HCT116 (cell line): Measurements from ENCODE around the gene PRPF19. TPM values are rescaled to one million over a fixed set of nuclear protein-coding genes. Genes with fewer than 3 reads are reported as not detected.

Source experiments
- ATAC-seq: fragments of 200-7000 bp; cut with Tn5 transposase; 2 replicates; pipeline ENCODE4 v1.9.1; 2020; ENCODE audit warnings: mild to moderate bottlenecking, moderate library complexity
- BruUV-seq: library from RNA; stranded (reverse); fragments of 400-500 nt; replicated peaks from 2 replicates; lab custom pipeline; 2021; lab: Mats Ljungman, UMichigan
- CTCF ChIA-PET: fragments of 300-600 bp; sonication (Branson Sonifier 250); formaldehyde crosslinking; loops from one replicate; lab custom pipeline; 2021; ENCODE audit warnings: antibody characterized with exemption; lab: Charles Lee
- POLR2A ChIA-PET: fragments of 300-600, 350-600 bp; sonication (Branson Sonifier 250); formaldehyde crosslinking; loops from one replicate; lab custom pipeline; 2021; ENCODE audit warnings: antibody characterized with exemption; lab: Charles Lee
- RAD21 ChIA-PET, 2 experiments: fragments of 300-600 bp; sonication (Branson Sonifier 250); formaldehyde crosslinking; loops; one replicate each; lab custom pipeline; 2023; ENCODE audit warnings: low total read pairs in 2 of 2; ENCODE audit not compliant: uncharacterized antibody in 2 of 2, unreplicated experiment in 2 of 2, low non-redundant PET in 1 of 2; lab: Charles Lee
- DNase-seq: peaks from one replicate; pipeline ENCODE4 v3.0.0-alpha.2; 2010; ENCODE audit warnings: low read depth, low spot score
- H2AFZ ChIP-seq: fragments of 200-600 bp; shearing (Covaris generic), sonication (generic); 2 replicates; pipeline ENCODE4 v1.6.1; 2017; ENCODE audit warnings: low read depth, mixed run types, mixed read lengths, antibody characterized with exemption, low read length; ENCODE audit not compliant: poor library complexity, severe bottlenecking
- H3K27ac ChIP-seq: 2 replicates; pipeline ENCODE4 v1.5.1; 2012; ENCODE audit warnings: low read depth, low read length
- H3K27me3 ChIP-seq: fragments of 200-600 bp; sonication (generic); 2 replicates; pipeline ENCODE4 v1.6.1; 2016; ENCODE audit warnings: mixed run types, low read length, mixed read lengths; ENCODE audit not compliant: insufficient read depth
- H3K36me3 ChIP-seq, 2 experiments: fragments of 200-500 bp in 1 of 2; fragments of 200-600 bp in 1 of 2; sonication (Bioruptor generic) in 1 of 2; sonication (generic) in 1 of 2; 2 replicates each; pipeline versions ENCODE4 v1.5.1 to v1.6.1; 2014 to 2016; ENCODE audit warnings: low read length in 2 of 2, inconsistent platforms in 1 of 2, mixed read lengths in 1 of 2, mixed run types in 1 of 2; ENCODE audit not compliant: insufficient read depth in 2 of 2, control insufficient read depth in 1 of 2
- H3K4me1 ChIP-seq, 2 experiments: fragments of 200-600 bp in 1 of 2; sonication (generic) in 1 of 2; 2 replicates each; pipeline versions ENCODE4 v1.5.1 to v1.6.1; 2012 to 2017; ENCODE audit warnings: low read length in 2 of 2, inconsistent platforms in 1 of 2, mild to moderate bottlenecking in 1 of 2, mixed read lengths in 1 of 2, mixed run types in 1 of 2, moderate library complexity in 1 of 2; ENCODE audit not compliant: insufficient read depth in 2 of 2, control insufficient read depth in 1 of 2
- H3K4me2 ChIP-seq: fragments of 200-600 bp; sonication (generic); 2 replicates; pipeline ENCODE4 v1.6.1; 2017; ENCODE audit warnings: mixed run types, low read length, mixed read lengths
- H3K4me3 ChIP-seq, 2 experiments: fragments of 200-600 bp in 1 of 2; sonication (generic) in 1 of 2; replicated peaks in 1 of 2; 2 replicates each; pipeline ENCODE4 v1.5.1; 2011 to 2016; ENCODE audit warnings: low read length in 2 of 2, control low read depth in 1 of 2, low read depth in 1 of 2, mild to moderate bottlenecking in 1 of 2, mixed read lengths in 1 of 2, mixed run types in 1 of 2
- H3K79me2 ChIP-seq: fragments of 200-600 bp; sonication (generic); 2 replicates; pipeline ENCODE4 v1.6.1; 2017; ENCODE audit warnings: mild to moderate bottlenecking, mixed run types, low read length, moderate library complexity, mixed read lengths; ENCODE audit not compliant: insufficient read depth
- H3K9ac ChIP-seq: fragments of 200-600 bp; sonication (generic); 2 replicates; pipeline ENCODE4 v1.6.1; 2016; ENCODE audit warnings: low read length, mixed read lengths
- H3K9me2 ChIP-seq: fragments of 200-600 bp; sonication (generic), shearing (Covaris generic); 2 replicates; pipeline ENCODE4 v1.6.1; 2017; ENCODE audit warnings: mixed run types, mild to moderate bottlenecking, moderate library complexity; ENCODE audit not compliant: insufficient read depth
- H3K9me3 ChIP-seq, 2 experiments: fragments of 200-500 bp in 1 of 2; fragments of 200-600 bp in 1 of 2; sonication (Bioruptor generic) in 1 of 2; sonication (generic) in 1 of 2; 2 replicates each; pipeline ENCODE4 v1.6.1; 2014 to 2017; ENCODE audit warnings: low read length in 2 of 2, mixed read lengths in 2 of 2, inconsistent platforms in 1 of 2, low read depth in 1 of 2, mild to moderate bottlenecking in 1 of 2, mixed run types in 1 of 2, moderate library complexity in 1 of 2; ENCODE audit not compliant: control insufficient read depth in 1 of 2, insufficient read depth in 1 of 2
- H4K20me1 ChIP-seq: fragments of 200-600 bp; sonication (generic), shearing (Covaris generic); 2 replicates; pipeline ENCODE4 v1.6.1; 2017; ENCODE audit warnings: mixed run types, mild to moderate bottlenecking, moderate library complexity; ENCODE audit not compliant: insufficient read depth
- CBX3 ChIP-seq: IDR thresholded peaks from 2 replicates; pipeline ENCODE4 v1.6.1; 2012; ENCODE audit warnings: low read depth
- EGR1 ChIP-seq: IDR thresholded peaks from 2 replicates; pipeline ENCODE4 v1.6.1; 2012; ENCODE audit warnings: low read depth
- ELF1 ChIP-seq: IDR thresholded peaks from 2 replicates; pipeline ENCODE4 v1.6.1; 2012; ENCODE audit warnings: low read depth, borderline replicate concordance
- EZH2 ChIP-seq: fragments of 200-600 bp; sonication (generic); IDR thresholded peaks from 2 replicates; pipeline ENCODE4 v1.6.1; 2017; ENCODE audit warnings: antibody characterized with exemption, mixed run types
- EZH2phosphoT487 ChIP-seq: fragments of 200-600 bp; IDR thresholded peaks from 2 replicates; pipeline ENCODE4 v1.6.1; 2018; ENCODE audit warnings: antibody characterized with exemption, borderline replicate concordance
- FOSL1 ChIP-seq: IDR thresholded peaks from 2 replicates; pipeline ENCODE4 v1.6.1; 2012; ENCODE audit warnings: low read depth
- JUND ChIP-seq: IDR thresholded peaks from 2 replicates; pipeline ENCODE4 v1.6.1; 2012
- POLR2AphosphoS5 ChIP-seq: IDR thresholded peaks from 2 replicates; pipeline ENCODE4 v1.6.1; 2011; ENCODE audit warnings: mild to moderate bottlenecking, low read depth, low read length, moderate library complexity
- RAD21 ChIP-seq: IDR thresholded peaks from 2 replicates; pipeline ENCODE4 v1.6.1; 2012; ENCODE audit warnings: low read depth, mild to moderate bottlenecking
- SIN3A ChIP-seq: IDR thresholded peaks from 2 replicates; pipeline ENCODE4 v1.6.1; 2012; ENCODE audit warnings: low read depth
- SRF ChIP-seq: IDR thresholded peaks from 2 replicates; pipeline ENCODE4 v1.6.1; 2012; ENCODE audit warnings: low read depth
- TCF7L2 ChIP-seq: IDR thresholded peaks from 2 replicates; pipeline ENCODE4 v1.7.0; 2011; ENCODE audit warnings: borderline replicate concordance, inconsistent platforms; ENCODE audit not compliant: insufficient read depth, insufficient read length; ENCODE audit errors: extremely low read depth
- YY1 ChIP-seq: IDR thresholded peaks from 2 replicates; pipeline ENCODE4 v1.6.1; 2011; ENCODE audit warnings: low read length, low read depth, moderate library complexity, mild to moderate bottlenecking; ENCODE audit not compliant: insufficient replicate concordance; ENCODE audit errors: extremely low read depth
- ZFX ChIP-seq: fragments of 450-650 bp; IDR thresholded peaks from 2 replicates; pipeline ENCODE4 v1.6.1; 2017
- ZNF274 ChIP-seq: fragments of 200-500 bp; sonication (Bioruptor generic); IDR thresholded peaks from 2 replicates; pipeline ENCODE4 v1.6.1; 2014; ENCODE audit warnings: mild to moderate bottlenecking, low read depth, low read length, inconsistent platforms
- intact Hi-C: fragments of 100-400 bp; cut with micrococcal nuclease; formaldehyde crosslinking; loops from 2 replicates; pipeline ENCODE4 v1.10.0; 2022
- total RNA-seq: library from RNA; stranded (reverse); gene quantifications from one replicate; pipeline ENCODE4 v1.2.1, GENCODE V29; 2021; ENCODE audit not compliant: unreplicated experiment
- TF ChIP-seq, protein P1 (sequence below): IDR thresholded peaks from 2 replicates; pipeline ENCODE4 v1.6.1; 2012; ENCODE audit warnings: low read depth
- TF ChIP-seq, protein P2 (sequence below): IDR thresholded peaks from 2 replicates; pipeline ENCODE4 v1.6.1; 2012
- TF ChIP-seq, protein P3 (sequence below), 3 experiments: fragments of 200-600 bp in 1 of 3; sonication (generic) in 1 of 3; IDR thresholded peaks in 2 of 3; conservative IDR thresholded peaks in 1 of 3; 2 replicates each; pipeline ENCODE4 v1.5.1; 2012 to 2017; ENCODE audit warnings: low read depth in 2 of 3, low read length in 2 of 3, antibody characterized with exemption in 1 of 3, borderline replicate concordance in 1 of 3, control low read depth in 1 of 3, mild to moderate bottlenecking in 1 of 3, mixed read lengths in 1 of 3, mixed run types in 1 of 3, moderate library complexity in 1 of 3; ENCODE audit not compliant: insufficient read depth in 1 of 3
- TF ChIP-seq, protein P4 (sequence below): IDR thresholded peaks from 2 replicates; pipeline ENCODE4 v1.6.1; 2012

PRPF19 gene
- total RNA-seq, 1 experiment from 2014 or later: 156 TPM

DNA sequence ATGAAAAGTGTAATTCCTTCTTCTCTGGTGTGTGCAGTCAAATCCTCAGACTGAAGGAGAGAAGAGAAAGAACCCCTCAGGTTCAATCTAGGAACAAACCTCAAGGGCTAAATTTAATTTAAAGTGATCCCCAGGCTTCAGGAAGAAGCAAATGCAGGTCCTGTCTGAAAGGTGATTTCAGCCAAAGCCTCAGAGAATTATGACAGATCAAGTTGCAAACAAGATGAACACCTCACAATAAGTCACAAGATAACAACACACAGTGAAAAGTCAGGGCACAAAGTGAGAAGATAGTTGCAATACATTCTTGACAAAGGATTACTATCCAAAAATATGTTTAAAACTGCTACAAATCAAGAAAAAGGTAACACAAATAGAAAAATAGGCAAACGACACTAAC, 27.3 kb downstream of the PRPF19 start:
- no TSS peak for BruUV-seq
- no peaks in the 10 kb centered on the region for H3K9me3 ChIP-seq
- no peak for ATAC-seq
- TF ChIP-seq SRF (no peak), ZFX (no peak), FOSL1 (no peak), CBX3 (no peak), POLR2AphosphoS5 (no peak), EZH2phosphoT487 (no peak), EZH2 (no peak), SIN3A (no peak), RAD21 (no peak), YY1 (no peak), ZNF274 (no peak), EGR1 (no peak), JUND (no peak), ELF1 (no peak), TCF7L2 (no peak)
- TF ChIP-seq, protein P1, sequence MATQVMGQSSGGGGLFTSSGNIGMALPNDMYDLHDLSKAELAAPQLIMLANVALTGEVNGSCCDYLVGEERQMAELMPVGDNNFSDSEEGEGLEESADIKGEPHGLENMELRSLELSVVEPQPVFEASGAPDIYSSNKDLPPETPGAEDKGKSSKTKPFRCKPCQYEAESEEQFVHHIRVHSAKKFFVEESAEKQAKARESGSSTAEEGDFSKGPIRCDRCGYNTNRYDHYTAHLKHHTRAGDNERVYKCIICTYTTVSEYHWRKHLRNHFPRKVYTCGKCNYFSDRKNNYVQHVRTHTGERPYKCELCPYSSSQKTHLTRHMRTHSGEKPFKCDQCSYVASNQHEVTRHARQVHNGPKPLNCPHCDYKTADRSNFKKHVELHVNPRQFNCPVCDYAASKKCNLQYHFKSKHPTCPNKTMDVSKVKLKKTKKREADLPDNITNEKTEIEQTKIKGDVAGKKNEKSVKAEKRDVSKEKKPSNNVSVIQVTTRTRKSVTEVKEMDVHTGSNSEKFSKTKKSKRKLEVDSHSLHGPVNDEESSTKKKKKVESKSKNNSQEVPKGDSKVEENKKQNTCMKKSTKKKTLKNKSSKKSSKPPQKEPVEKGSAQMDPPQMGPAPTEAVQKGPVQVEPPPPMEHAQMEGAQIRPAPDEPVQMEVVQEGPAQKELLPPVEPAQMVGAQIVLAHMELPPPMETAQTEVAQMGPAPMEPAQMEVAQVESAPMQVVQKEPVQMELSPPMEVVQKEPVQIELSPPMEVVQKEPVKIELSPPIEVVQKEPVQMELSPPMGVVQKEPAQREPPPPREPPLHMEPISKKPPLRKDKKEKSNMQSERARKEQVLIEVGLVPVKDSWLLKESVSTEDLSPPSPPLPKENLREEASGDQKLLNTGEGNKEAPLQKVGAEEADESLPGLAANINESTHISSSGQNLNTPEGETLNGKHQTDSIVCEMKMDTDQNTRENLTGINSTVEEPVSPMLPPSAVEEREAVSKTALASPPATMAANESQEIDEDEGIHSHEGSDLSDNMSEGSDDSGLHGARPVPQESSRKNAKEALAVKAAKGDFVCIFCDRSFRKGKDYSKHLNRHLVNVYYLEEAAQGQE: no peak
- TF ChIP-seq, protein P2, sequence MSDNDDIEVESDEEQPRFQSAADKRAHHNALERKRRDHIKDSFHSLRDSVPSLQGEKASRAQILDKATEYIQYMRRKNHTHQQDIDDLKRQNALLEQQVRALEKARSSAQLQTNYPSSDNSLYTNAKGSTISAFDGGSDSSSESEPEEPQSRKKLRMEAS: no peak
- TF ChIP-seq, protein P3, sequence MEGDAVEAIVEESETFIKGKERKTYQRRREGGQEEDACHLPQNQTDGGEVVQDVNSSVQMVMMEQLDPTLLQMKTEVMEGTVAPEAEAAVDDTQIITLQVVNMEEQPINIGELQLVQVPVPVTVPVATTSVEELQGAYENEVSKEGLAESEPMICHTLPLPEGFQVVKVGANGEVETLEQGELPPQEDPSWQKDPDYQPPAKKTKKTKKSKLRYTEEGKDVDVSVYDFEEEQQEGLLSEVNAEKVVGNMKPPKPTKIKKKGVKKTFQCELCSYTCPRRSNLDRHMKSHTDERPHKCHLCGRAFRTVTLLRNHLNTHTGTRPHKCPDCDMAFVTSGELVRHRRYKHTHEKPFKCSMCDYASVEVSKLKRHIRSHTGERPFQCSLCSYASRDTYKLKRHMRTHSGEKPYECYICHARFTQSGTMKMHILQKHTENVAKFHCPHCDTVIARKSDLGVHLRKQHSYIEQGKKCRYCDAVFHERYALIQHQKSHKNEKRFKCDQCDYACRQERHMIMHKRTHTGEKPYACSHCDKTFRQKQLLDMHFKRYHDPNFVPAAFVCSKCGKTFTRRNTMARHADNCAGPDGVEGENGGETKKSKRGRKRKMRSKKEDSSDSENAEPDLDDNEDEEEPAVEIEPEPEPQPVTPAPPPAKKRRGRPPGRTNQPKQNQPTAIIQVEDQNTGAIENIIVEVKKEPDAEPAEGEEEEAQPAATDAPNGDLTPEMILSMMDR (IDR thresholded peaks at IDR 0.05 in 2 of 3, conservative IDR thresholded peaks at IDR 0.05 in 1 of 3; ENCODE audit: borderline replicate concordance in 1 of 3, insufficient read depth in 1 of 3, low read depth in 2 of 3, low read length in 2 of 3): no peak
- TF ChIP-seq, protein P4, sequence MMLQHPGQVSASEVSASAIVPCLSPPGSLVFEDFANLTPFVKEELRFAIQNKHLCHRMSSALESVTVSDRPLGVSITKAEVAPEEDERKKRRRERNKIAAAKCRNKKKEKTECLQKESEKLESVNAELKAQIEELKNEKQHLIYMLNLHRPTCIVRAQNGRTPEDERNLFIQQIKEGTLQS: no peak
- no peak for DNase-seq
- H3K36me3 ChIP-seq: peaks cover 4 to 5% of the 10 kb centered on the region in 2 experiments; a peak in 2 of 4 replicates
- no peaks in the 10 kb centered on the region for H3K79me2 ChIP-seq
- no peak overlapping the region for H3K4me3 ChIP-seq
- H3K4me2 ChIP-seq: no peak overlapping the region
- no peak overlapping the region for H3K9ac ChIP-seq
- POLR2A ChIA-PET: no interaction called here
- no peak overlapping the region for H3K27ac ChIP-seq
- intact Hi-C loops: no loop called here
- no peaks in the 10 kb centered on the region for H3K27me3 ChIP-seq
- no peak overlapping the region for H2AFZ ChIP-seq
- H3K4me1 ChIP-seq: no peaks in the 10 kb centered on the region
- RAD21 ChIA-PET: no interaction called here
- CTCF ChIA-PET: no interaction called here
- no peaks in the 10 kb centered on the region for H3K9me2 ChIP-seq
- no peaks in the 10 kb centered on the region for H4K20me1 ChIP-seq
